HL-60 (cell line): Measurements from ENCODE around the gene EXOC6B.

Experiments
- CTCF ChIP-seq: IDR thresholded peaks from one replicate; pipeline ENCODE4 v1.5.1; 2011; ENCODE audit warnings: low read length, control low read depth, inconsistent platforms; ENCODE audit not compliant: insufficient read depth
- GABPA ChIP-seq: IDR thresholded peaks from 2 replicates; pipeline ENCODE4 v1.6.1; 2012; ENCODE audit warnings: low read depth
- POLR2AphosphoS5 ChIP-seq: IDR thresholded peaks from 2 replicates; pipeline ENCODE4 v1.6.1; 2012; ENCODE audit warnings: low read depth
- SPI1 ChIP-seq: IDR thresholded peaks from 2 replicates; pipeline ENCODE4 v1.6.1; 2012; ENCODE audit warnings: low read depth, mild to moderate bottlenecking, borderline replicate concordance

- TF ChIP-seq POLR2AphosphoS5 (no peak), SPI1 (no peak), CTCF (no peak), GABPA (no peak)
Measured at GRCh38 chr2:72754628-72755320, 71.1 kb downstream of the EXOC6B start.
